Subcutaneous abdominal adipose tissue (tissue), 5 donors: Measurements from ENCODE around the gene GPR83.
A peak's percentile ranks its signal among the peaks of the same experiment; 100 is the strongest.

Experiments
- H3K27ac ChIP-seq: one replicate; pipeline ENCODE4 v1.7.0; 2013; ENCODE audit warnings: low read depth, mild to moderate bottlenecking, inconsistent platforms, low read length, moderate library complexity
- H3K27me3 ChIP-seq, 5 donors: one replicate each; pipeline ENCODE4 v1.7.0; 2013; ENCODE audit warnings: low read length in 5 of 5, inconsistent platforms in 1 of 5; ENCODE audit not compliant: control insufficient read depth in 5 of 5, insufficient read depth in 4 of 5
- H3K36me3 ChIP-seq, 5 donors: one replicate each; pipeline ENCODE4 v1.7.0; 2013; ENCODE audit warnings: low read length in 5 of 5; ENCODE audit not compliant: control insufficient read depth in 5 of 5, insufficient read depth in 5 of 5
- H3K4me1 ChIP-seq, 5 donors: one replicate each; pipeline ENCODE4 v1.7.0; 2013; ENCODE audit warnings: low read length in 5 of 5, mild to moderate bottlenecking in 3 of 5, moderate library complexity in 1 of 5; ENCODE audit not compliant: control insufficient read depth in 5 of 5, insufficient read depth in 5 of 5
- H3K4me3 ChIP-seq, 5 donors: one replicate each; pipeline ENCODE4 v1.7.0; 2013; ENCODE audit warnings: low read length in 5 of 5, low read depth in 1 of 5
- H3K9ac ChIP-seq, 5 donors: one replicate each; pipeline ENCODE4 v1.7.0; 2013; ENCODE audit warnings: low read length in 5 of 5, mild to moderate bottlenecking in 4 of 5, moderate library complexity in 3 of 5
- H3K9me3 ChIP-seq, 5 donors: one replicate each; pipeline ENCODE4 v1.7.0; 2013; ENCODE audit warnings: low read length in 5 of 5; ENCODE audit not compliant: control insufficient read depth in 5 of 5
- donor health status: healthy.
- donor health status: healthy.
- donor health status: healthy.
- donor health status: healthy.
- donor health status: healthy.

Gene GPR83

GRCh38 chr11:94418123-94418765 is 17.0 kb upstream of the GPR83 start:
- Histone ChIP-seq H3K36me3 (peaks cover 6 to 19% (median 14%) of the 10 kb centered on the region in 5 donors), H3K4me3 (no peak overlapping the region), H3K9ac (no peak overlapping the region), H3K27ac (no peak overlapping the region), H3K4me1 (no peaks in the 10 kb centered on the region), H3K9me3 (no peaks in the 10 kb centered on the region), H3K27me3 (no peaks in the 10 kb centered on the region)

- H3K4me1 ChIP-seq: no peaks in the 10 kb centered on the region
- no peaks in the 10 kb centered on the region for H3K9me3 ChIP-seq
- peaks cover 4 to 19% (median 11%) of the 10 kb centered on the region in 5 donors for H3K36me3 ChIP-seq
- no peak overlapping the region for H3K27ac ChIP-seq
- no peak overlapping the region for H3K9ac ChIP-seq
- no peak overlapping the region for H3K4me3 ChIP-seq
- H3K27me3 ChIP-seq: no peaks in the 10 kb centered on the region
Observed at GRCh38 chr11:94417386-94417987, 16.3 kb upstream of the GPR83 start.

GRCh38 chr11:94405062-94405833 is 4.0 kb upstream of the GPR83 start:
- H3K9me3 ChIP-seq: peaks cover 0 to 5% (median 0%) of the 10 kb centered on the region in 5 donors
- peaks cover 10 to 22% (median 15%) of the 10 kb centered on the region in 5 donors for H3K27me3 ChIP-seq
- no peak overlapping the region for H3K9ac ChIP-seq
- H3K4me3 ChIP-seq: no peak overlapping the region
- peaks cover 2 to 12% (median 10%) of the 10 kb centered on the region in 5 donors for H3K4me1 ChIP-seq
- H3K27ac ChIP-seq: no peak overlapping the region
- no peaks in the 10 kb centered on the region for H3K36me3 ChIP-seq

GRCh38 chr11:94402355-94402754 is 1.1 kb upstream of the GPR83 start:
- Histone ChIP-seq H3K4me3 (no peak overlapping the region), H3K9ac (no peak overlapping the region), H3K36me3 (no peaks in the 10 kb centered on the region), H3K4me1 (peaks cover 2 to 12% (median 10%) of the 10 kb centered on the region in 5 donors), H3K9me3 (peaks cover 0 to 5% (median 0%) of the 10 kb centered on the region in 5 donors), H3K27me3 (peaks cover 25 to 45% (median 31%) of the 10 kb centered on the region in 5 donors), H3K27ac (no peak overlapping the region)

- Histone ChIP-seq H3K9ac (no peak overlapping the region), H3K27ac (no peak overlapping the region), H3K4me1 (peaks cover 2 to 12% (median 10%) of the 10 kb centered on the region in 5 donors), H3K4me3 (peak overlapping the region in 2 of 5 donors; percentile 30 to 35), H3K36me3 (no peaks in the 10 kb centered on the region), H3K27me3 (peaks cover 25 to 46% (median 31%) of the 10 kb centered on the region in 5 donors), H3K9me3 (peaks cover 0 to 5% (median 0%) of the 10 kb centered on the region in 5 donors)
Observed at GRCh38 chr11:94401773-94402265, 600 bp upstream of the GPR83 start.

- H3K4me3 ChIP-seq: no peak overlapping the region
- H3K9ac ChIP-seq: no peak overlapping the region
- H3K4me1 ChIP-seq: peaks cover 2 to 12% (median 10%) of the 10 kb centered on the region in 5 donors
- no peaks in the 10 kb centered on the region for H3K36me3 ChIP-seq
- peaks cover 25 to 46% (median 31%) of the 10 kb centered on the region in 5 donors for H3K27me3 ChIP-seq
- H3K27ac ChIP-seq: no peak overlapping the region
- H3K9me3 ChIP-seq: peaks cover 0 to 3% (median 0%) of the 10 kb centered on the region in 5 donors
Observed at GRCh38 chr11:94400457-94400838, 771 bp downstream of the GPR83 start.

GRCh38 chr11:94400050-94400449 is 1.2 kb downstream of the GPR83 start:
- Histone ChIP-seq H3K4me3 (no peak overlapping the region), H3K36me3 (no peaks in the 10 kb centered on the region), H3K27ac (no peak overlapping the region)

GRCh38 chr11:94398101-94398500 is 3.1 kb downstream of the GPR83 start:
- Histone ChIP-seq H3K9ac (no peak overlapping the region), H3K4me3 (no peak overlapping the region), H3K4me1 (peaks cover 2 to 12% (median 10%) of the 10 kb centered on the region in 5 donors), H3K9me3 (no peaks in the 10 kb centered on the region), H3K27ac (no peak overlapping the region), H3K36me3 (no peaks in the 10 kb centered on the region), H3K27me3 (peaks cover 25 to 46% (median 31%) of the 10 kb centered on the region in 5 donors)

More at GRCh38 chr11:94400050-94400449, 1.2 kb downstream of the GPR83 start:
- Histone ChIP-seq H3K9ac (no peak overlapping the region), H3K9me3 (peaks cover 0 to 3% (median 0%) of the 10 kb centered on the region in 5 donors), H3K27me3 (peaks cover 25 to 46% (median 31%) of the 10 kb centered on the region in 5 donors), H3K4me1 (peaks cover 2 to 12% (median 10%) of the 10 kb centered on the region in 5 donors)

GRCh38 chr11:94396282-94396681 is 4.9 kb downstream of the GPR83 start:
- H3K9me3 ChIP-seq: no peaks in the 10 kb centered on the region
- no peak overlapping the region for H3K4me3 ChIP-seq
- no peak overlapping the region for H3K27ac ChIP-seq
- peaks cover 2 to 6% (median 6%) of the 10 kb centered on the region in 5 donors for H3K4me1 ChIP-seq
- no peak overlapping the region for H3K9ac ChIP-seq
- peaks cover 18 to 33% (median 24%) of the 10 kb centered on the region in 5 donors for H3K27me3 ChIP-seq
- no peaks in the 10 kb centered on the region for H3K36me3 ChIP-seq
